CD1c-positive myeloid dendritic cell (primary cell): ENCODE data around the gene DNAI4.

Experiments
- DNase-seq: peaks from one replicate; pipeline ENCODE4 v3.0.0-alpha.2; 2016; ENCODE audit errors: extremely low spot score

The DNAI4 gene

DNA sequence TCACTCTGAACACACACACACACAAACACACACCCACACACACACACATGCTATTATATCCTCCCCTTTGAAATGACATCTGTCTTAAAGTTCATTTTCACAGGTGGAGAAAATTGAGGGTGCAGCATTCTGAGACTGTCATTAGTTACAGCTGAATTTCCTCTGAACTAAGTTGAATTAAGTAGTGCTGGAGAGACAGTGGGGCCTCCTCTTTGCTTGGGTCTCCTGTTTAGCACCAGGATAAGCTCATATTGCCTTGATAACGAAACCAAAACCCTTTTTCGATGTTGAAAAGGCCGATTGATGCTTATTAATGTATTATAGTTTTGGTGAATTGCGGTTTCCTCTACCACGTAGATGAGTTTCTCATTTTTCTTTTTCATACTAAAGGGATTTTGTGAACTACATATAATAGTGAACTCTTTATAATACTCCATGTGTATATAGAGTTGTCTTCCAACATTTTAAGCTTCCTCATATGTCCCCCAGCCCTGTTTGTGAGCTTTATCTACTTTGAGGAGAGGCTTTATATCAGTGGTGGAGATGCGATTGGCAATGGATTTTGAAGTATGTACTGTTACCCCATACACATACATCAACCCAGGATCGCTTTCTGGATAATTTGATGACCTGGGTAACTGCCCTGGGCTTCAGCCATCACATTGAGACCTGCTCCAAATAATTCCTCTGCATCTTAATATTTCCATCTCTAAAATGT lies 155.0 kb downstream of the DNAI4 start:
- DNase-seq = no peak

DNA sequence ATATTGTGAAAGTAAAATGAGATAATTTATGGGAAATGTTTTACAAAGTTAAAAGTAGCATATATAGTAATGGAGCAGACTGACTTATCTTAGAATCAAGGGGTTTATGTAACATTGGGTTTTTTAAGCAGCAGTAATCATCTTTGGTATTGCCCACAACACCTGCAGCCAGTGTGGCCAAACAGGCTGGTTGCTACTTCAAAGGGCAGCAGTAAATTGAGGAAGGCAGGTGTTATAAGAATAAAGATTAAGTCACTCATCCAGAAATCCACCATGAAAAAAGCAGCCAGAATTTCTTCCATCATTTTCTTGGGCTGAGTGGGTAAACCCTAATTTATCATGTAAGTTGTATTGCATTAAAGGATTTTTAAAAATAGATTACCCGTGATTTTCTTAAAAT lies 155.7 kb downstream of the DNAI4 start:
- no peak for DNase-seq

DNA sequence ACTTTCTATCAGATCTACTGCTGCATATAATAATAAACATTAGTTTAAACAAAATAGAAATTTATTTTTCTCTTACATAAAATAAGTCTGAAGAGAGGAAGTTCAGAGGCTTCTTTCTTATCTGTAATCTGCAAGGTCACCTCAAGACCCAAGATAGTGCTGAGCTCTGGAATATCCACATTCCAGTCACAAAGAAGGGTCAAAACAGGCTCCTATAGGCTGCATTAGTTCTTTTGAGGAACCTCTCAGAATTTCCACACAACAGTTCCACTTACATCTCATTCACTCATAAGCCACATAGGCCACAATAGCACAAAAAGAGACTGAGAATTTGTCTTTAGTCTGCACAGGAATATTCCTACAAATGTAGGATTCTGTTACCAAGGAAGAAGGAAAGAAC lies 157.0 kb downstream of the DNAI4 start:
- DNase-seq = no peak

DNA sequence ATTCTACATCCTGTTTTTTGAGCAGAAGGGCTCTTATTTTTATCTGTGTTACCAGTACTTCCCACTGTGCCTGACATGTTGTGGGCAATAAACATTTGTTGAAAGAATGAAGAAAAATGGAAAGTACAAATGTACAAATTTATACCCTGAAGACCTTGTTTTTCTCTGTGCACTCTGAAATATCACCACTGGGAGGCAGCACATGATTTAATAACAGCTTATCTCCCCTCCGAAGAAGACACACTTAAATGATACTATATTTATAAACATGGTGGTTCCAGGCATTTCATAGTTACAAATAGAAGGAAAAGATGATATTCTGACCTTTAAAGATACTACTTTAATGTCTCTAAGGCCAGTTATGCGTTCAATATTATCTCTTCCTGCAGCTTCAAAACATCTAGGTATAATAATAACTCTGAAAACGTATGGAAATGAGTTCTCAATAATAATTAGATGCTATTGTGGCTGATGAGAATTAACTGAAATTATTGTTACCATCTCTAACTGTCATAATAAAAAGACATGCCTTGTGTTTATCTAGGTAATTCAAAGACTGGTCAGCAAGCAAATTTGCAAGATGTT lies 159.6 kb downstream of the DNAI4 start:
- DNase-seq = peak; percentile 59
